Choroid plexus epithelial cell (primary cell): ENCODE results near the gene CCT3.

Source experiments
- DNase-seq: peaks from one replicate; pipeline ENCODE4 v3.0.0-alpha.2; 2010; ENCODE audit warnings: low read depth
- H3K4me3 ChIP-seq: 2 replicates; pipeline ENCODE4 v1.5.1; 2011; ENCODE audit warnings: low read depth, mild to moderate bottlenecking, control low read depth, low read length, moderate library complexity
- CTCF ChIP-seq: conservative IDR thresholded peaks from 2 replicates; pipeline ENCODE4 v1.5.1; 2011; ENCODE audit warnings: low read depth, mild to moderate bottlenecking, control low read depth, inconsistent platforms, low read length, moderate library complexity

Gene CCT3

DNA sequence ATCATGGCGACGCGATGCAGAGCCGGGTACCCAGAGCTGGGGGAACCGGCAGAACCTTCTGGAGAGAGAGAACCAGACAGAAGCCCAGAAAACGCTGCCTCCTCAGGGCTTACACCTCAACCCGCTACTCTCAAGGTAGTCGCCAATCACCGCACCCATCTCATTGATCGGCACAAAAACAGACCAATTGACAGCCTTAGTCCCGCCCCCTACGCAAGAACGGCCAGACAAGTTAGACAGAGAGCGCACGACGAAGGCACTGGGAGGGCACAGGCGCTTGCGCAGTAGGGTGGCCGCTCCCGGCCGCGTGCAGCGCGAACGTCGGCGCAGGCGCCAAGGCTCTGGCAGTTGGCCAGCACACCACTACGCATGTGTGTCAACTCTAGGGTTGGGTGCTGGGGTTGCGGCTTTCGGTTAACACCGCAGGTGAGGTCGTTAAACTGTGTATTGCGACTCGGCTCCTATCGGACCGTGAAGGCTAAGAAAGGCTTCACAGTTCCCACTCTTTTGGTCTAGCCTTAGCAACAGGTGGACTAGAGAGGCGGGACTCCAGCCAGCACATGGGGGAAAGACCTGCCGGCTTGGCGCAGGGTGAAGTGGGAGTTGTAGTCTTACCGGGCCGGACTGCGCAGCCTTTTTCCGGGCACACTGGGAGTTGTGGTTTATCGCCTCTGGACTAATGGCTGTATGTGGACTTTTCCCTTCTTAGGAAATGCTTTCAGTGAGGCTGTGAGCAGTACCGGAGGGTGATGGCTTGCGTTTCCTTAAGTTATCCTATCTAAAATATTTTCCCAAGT is at the start of gene CCT3, which contains the start of gene TSACC:
TSS of gene CCT3 (minus strand) at position 113 of the 797 bp plus-strand sequence. CDS start at position 5, 108 bp downstream.
TSS of gene TSACC (plus strand) at position 347 of the 797 bp plus-strand sequence. CDS start 1,232 bp downstream, outside the sequence.
- DNase-seq = peak; percentile 100
- peak within 1 kb of the TSS; percentile 86 for H3K4me3 ChIP-seq
- TF ChIP-seq CTCF = no peak

GRCh38 chr1:156387870-156388173 is 49.7 kb upstream of the CCT3 start:
- TF ChIP-seq CTCF = no peak
- DNase-seq = no peak
- H3K4me3 ChIP-seq = no peak overlapping the region

- no peak for TF ChIP-seq CTCF
- no peak overlapping the region for H3K4me3 ChIP-seq
- DNase-seq = no peak
Measured at GRCh38 chr1:156386949-156387869, 49.1 kb upstream of the CCT3 start.

DNA sequence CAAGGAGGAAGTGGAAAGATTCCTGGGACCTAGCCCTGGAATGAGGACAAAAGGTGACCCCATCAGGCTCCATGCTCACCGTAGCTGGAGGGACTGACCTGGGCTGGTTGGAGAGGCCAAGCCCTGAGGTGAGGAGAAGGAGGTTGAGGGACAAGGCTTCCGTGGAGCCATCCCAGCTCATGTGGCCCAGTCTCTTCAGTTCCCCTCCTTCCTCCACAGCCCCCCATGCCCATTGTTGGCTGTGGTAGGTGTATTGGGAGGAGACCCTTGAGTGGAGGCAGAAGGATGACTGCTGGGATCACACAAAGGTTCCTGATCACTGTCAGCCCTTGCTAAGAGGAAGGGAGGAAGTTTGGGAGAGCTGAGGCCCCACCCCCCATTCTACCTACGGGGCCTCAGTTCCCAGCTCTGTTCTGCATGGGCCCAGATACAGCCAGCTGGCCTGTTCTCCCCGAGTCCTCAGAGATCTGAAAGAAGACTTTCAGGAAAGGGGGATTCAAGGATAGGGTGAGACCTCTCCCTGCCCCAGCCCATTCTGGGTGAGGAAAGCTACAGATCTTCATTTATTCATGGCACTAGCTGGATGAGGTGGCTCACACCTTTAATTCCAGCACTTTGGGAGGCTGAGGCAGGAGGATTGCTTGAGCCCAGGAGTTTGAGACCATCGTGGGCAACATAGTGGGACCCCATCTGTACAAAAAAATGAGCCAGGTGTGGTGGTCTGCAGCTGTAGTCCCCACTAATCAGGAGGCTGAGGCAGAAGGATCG is 48.2 kb upstream of the CCT3 start:
- TF ChIP-seq CTCF = no peak
- no peak for DNase-seq
- H3K4me3 ChIP-seq = no peak overlapping the region

DNA sequence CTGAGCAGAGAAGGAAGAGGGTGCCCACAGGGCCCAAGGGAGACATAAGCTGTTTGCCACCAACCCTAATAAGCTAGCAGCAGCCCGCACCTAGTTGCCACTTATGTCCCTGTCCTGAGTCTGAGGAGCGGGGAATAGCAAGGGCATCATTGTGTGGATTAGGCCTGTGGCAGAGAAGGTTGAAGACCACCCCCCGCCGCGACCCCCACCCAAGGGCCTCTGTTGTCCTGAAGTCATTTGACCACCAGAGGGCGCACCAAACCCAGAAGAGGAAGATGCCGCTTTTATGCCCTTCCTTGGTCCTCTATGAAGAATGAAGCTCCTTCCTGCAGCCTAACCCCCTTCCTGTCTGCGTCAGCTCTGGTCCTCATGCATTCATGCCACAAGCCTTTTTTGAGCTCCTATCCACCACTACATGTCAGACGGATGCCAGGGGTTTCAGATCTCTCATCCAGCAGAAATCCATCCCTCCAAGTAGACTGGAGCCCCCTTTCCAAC is 47.5 kb upstream of the CCT3 start:
- no peak overlapping the region for H3K4me3 ChIP-seq
- peak; percentile 88 for TF ChIP-seq CTCF
- peak; percentile 74 for DNase-seq

DNA sequence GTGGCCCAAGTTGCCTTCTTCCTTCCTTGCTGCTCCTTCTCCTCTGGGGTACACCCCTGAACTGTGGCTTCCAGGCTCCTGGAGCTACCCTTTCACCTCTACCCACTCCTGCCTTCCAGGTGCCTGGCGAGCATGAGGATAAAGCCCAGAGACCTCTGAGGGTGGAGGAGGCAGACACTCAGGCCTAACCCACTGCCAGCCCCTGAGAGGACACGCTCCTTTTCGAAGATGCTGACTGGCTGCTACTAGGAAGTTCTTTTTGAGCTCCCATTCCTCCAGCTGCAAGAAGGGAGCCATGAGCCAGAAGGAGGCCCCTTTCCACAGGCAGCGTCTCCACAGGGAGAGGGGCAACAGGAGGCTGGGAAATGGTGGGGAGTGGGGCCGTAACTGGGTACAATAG is 46.6 kb upstream of the CCT3 start:
- no peak for TF ChIP-seq CTCF
- DNase-seq = no peak
- H3K4me3 ChIP-seq = no peak overlapping the region
